ENCODE data around the gene GLIS1. TPM values are rescaled to one million over a fixed set of nuclear protein-coding genes. Genes with fewer than 3 reads are reported as not detected.

Gene GLIS1
- total and polyA plus RNA-seq, 2 donors, result 0.05 to 0.59 TPM

DNA sequence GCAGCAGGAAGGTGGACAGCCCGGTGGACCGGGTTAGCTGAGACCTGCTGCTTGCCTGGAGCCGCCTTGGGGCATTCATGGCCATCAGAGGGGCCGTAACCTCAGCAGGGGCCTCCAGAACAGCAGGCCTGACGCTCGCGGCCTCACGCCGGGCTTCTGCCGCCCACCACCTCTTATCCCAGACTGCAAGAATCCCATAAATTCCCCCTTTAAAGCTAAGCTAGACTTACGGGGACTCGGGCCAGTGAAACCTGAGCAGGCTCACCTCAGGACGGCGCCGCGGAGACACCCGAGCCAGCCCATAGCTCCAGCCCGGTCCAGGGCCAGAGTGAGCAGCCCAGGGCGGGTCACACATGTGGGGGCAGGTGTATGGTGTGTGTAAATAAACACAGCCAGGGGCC, 132.3 kb downstream of the GLIS1 start:
- no peaks in the 10 kb centered on the region for H3K27me3 ChIP-seq (ENCODE audit: control insufficient read depth in 2 of 2, insufficient read depth in 1 of 2, low read length in 1 of 2)
- H3K4me1 ChIP-seq (ENCODE audit: control insufficient read depth in 2 of 2, insufficient read depth in 2 of 2, low read length in 2 of 2), result peaks cover under 1 to 8% of the 10 kb centered on the region in 2 donors
- H3K27ac ChIP-seq (ENCODE audit: low read depth in 1 of 2, low read length in 1 of 2), result no peak overlapping the region
- DNase-seq (ENCODE audit: low read depth in 6 of 9, low spot score in 9 of 9), result no peak
- H3K36me3 ChIP-seq (ENCODE audit: control insufficient read depth in 2 of 2, insufficient read depth in 2 of 2, low read length in 1 of 2), result no peaks in the 10 kb centered on the region
- no peak overlapping the region for H3K4me3 ChIP-seq (ENCODE audit: low read length in 2 of 2)
- WGBS, result 93% methylated on average over 19 of the region's 19 CpGs
- peaks cover 0 to 5% of the 10 kb centered on the region in 2 donors for H3K9me3 ChIP-seq (ENCODE audit: control insufficient read depth in 2 of 2, insufficient read depth in 1 of 2, low read length in 1 of 2)

DNA sequence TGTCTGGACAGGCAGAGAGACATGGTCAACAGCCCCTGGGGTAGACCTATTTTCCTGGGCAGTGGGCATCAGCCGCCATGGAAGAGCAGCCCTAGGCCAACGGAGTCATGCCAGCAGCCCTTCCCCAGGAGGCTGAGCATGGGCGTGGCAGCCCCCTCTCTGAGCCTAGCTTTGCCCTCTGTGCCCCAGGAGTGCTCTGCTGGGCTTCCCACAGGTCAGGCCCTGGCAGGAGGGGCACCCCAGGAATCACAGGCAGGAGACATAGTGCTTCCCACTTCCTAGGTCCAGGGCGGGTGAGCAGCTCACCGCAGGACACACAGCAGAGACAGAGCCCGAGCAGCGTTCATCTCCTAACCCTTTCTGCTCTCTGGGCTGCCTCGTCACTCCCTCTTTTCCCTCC, 132.8 kb downstream of the GLIS1 start:
- 98% methylated on average over 8 of the region's 8 CpGs for WGBS
- H3K9me3 ChIP-seq (ENCODE audit: control insufficient read depth in 2 of 2, insufficient read depth in 1 of 2, low read length in 1 of 2), result peaks cover 0 to 4% of the 10 kb centered on the region in 2 donors
- DNase-seq (ENCODE audit: low read depth in 6 of 9, low spot score in 9 of 9), result no peak

DNA sequence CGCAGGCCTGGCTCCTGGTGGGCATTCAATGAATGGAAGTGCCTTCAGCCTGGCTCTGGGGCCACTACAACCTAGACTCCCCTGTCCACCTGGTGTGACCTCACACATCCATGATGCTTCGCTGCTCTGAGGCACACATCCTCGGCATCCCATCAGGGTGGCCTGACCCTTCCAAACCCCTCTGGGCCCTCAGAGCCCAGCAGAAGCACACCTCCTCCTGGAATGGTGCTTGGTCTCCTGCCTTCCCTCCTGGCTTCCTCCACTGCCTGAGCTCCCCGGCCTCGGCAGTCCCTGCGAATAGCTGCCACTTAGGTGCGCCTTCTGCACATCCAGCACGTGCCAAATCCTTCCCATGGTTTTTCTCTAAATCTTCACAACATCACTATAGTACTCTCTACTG, 133.8 kb downstream of the GLIS1 start:
- no peak for DNase-seq (ENCODE audit: low read depth in 6 of 9, low spot score in 9 of 9)

More for the DNA sequence above, 132.8 kb downstream of the GLIS1 start:
- H3K27me3 ChIP-seq (ENCODE audit: control insufficient read depth in 2 of 2, insufficient read depth in 1 of 2, low read length in 1 of 2), result no peaks in the 10 kb centered on the region
- H3K4me3 ChIP-seq (ENCODE audit: low read length in 2 of 2), result no peak overlapping the region
- no peak overlapping the region for H3K27ac ChIP-seq (ENCODE audit: low read depth in 1 of 2, low read length in 1 of 2)
- peaks cover 5 to 13% of the 10 kb centered on the region in 2 donors for H3K4me1 ChIP-seq (ENCODE audit: control insufficient read depth in 2 of 2, insufficient read depth in 2 of 2, low read length in 2 of 2)
- H3K36me3 ChIP-seq (ENCODE audit: control insufficient read depth in 2 of 2, insufficient read depth in 2 of 2, low read length in 1 of 2), result no peaks in the 10 kb centered on the region

DNA sequence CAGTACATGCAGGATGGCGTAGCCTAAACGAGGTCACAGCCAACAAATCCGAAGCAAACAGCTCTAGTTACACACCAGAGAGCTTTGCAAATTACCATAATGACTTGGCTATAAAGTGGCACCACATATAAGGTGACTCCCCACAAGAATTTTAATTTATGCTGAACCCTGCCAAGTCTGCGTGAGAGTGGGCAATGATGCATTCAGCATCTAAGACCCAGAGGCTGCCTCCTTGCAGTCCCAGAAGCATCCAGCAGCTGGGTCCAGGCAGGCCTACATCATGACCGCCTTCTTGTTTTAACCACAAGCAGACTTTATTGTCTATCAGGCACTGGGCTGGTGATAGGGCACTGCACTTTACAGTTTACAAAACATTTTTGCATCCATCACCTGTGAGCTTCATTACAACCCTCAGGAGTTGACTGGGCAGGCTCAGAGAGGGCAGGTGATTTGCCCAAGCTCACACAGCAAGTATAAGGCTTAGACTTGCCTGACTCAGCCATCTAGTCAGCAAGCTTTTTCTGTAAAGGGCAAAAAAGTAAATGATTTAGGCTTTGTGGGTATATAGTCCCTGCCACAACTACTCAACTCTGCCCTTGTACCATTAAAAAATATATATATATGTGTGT, 134.6 kb downstream of the GLIS1 start:
- H3K27ac ChIP-seq (ENCODE audit: low read depth in 1 of 2, low read length in 1 of 2), result no peak overlapping the region
- H3K36me3 ChIP-seq (ENCODE audit: control insufficient read depth in 2 of 2, insufficient read depth in 2 of 2, low read length in 1 of 2), result no peaks in the 10 kb centered on the region
- no peaks in the 10 kb centered on the region for H3K9me3 ChIP-seq (ENCODE audit: control insufficient read depth in 2 of 2, insufficient read depth in 1 of 2, low read length in 1 of 2)
- 85% methylated on average over 5 of the region's 5 CpGs for WGBS
- H3K27me3 ChIP-seq (ENCODE audit: control insufficient read depth in 2 of 2, insufficient read depth in 1 of 2, low read length in 1 of 2), result no peaks in the 10 kb centered on the region
- H3K4me3 ChIP-seq (ENCODE audit: low read length in 2 of 2), result no peak overlapping the region
- H3K4me1 ChIP-seq (ENCODE audit: control insufficient read depth in 2 of 2, insufficient read depth in 2 of 2, low read length in 2 of 2), result peaks cover 23 to 31% of the 10 kb centered on the region in 2 donors
- DNase-seq (ENCODE audit: low read depth in 6 of 9, low spot score in 9 of 9), result no peak

More for the DNA sequence above, 133.8 kb downstream of the GLIS1 start:
- Histone ChIP-seq H3K4me3 (ENCODE audit: low read length in 2 of 2) (no peak overlapping the region), H3K9me3 (ENCODE audit: control insufficient read depth in 2 of 2, insufficient read depth in 1 of 2, low read length in 1 of 2) (no peaks in the 10 kb centered on the region), H3K27ac (ENCODE audit: low read depth in 1 of 2, low read length in 1 of 2) (no peak overlapping the region), H3K27me3 (ENCODE audit: control insufficient read depth in 2 of 2, insufficient read depth in 1 of 2, low read length in 1 of 2) (no peaks in the 10 kb centered on the region), H3K4me1 (ENCODE audit: control insufficient read depth in 2 of 2, insufficient read depth in 2 of 2, low read length in 2 of 2) (peaks cover 16 to 23% of the 10 kb centered on the region in 2 donors), H3K36me3 (ENCODE audit: control insufficient read depth in 2 of 2, insufficient read depth in 2 of 2, low read length in 1 of 2) (no peaks in the 10 kb centered on the region)
- 99% methylated on average over 8 of the region's 8 CpGs for WGBS

DNA sequence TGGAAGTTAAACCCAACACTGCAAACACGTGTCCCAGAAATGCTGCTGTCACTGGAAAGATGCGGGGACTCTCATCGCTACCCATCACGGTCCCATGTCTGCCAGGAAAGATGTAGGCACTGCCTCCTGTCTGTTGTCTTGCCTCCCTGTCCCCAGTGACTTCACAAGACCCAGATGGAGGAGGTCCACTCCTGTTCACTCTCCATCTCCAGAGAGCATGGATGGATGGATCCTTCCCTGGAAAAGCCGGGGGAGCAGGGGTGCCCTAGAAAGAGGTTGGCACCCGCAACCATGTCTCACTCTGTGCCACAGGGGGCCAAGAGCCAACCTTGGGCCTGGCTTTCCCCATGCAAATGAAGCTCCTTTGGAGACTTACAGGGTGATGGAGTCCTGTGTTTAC, 135.5 kb downstream of the GLIS1 start:
- H3K27me3 ChIP-seq (ENCODE audit: control insufficient read depth in 2 of 2, insufficient read depth in 1 of 2, low read length in 1 of 2), result no peaks in the 10 kb centered on the region
- no peak overlapping the region for H3K27ac ChIP-seq (ENCODE audit: low read depth in 1 of 2, low read length in 1 of 2)
- no peaks in the 10 kb centered on the region for H3K36me3 ChIP-seq (ENCODE audit: control insufficient read depth in 2 of 2, insufficient read depth in 2 of 2, low read length in 1 of 2)
- no peaks in the 10 kb centered on the region for H3K9me3 ChIP-seq (ENCODE audit: control insufficient read depth in 2 of 2, insufficient read depth in 1 of 2, low read length in 1 of 2)
- no peak for DNase-seq (ENCODE audit: low read depth in 6 of 9, low spot score in 9 of 9)
- 95% methylated on average over 6 of the region's 6 CpGs for WGBS
- no peak overlapping the region for H3K4me3 ChIP-seq (ENCODE audit: low read length in 2 of 2)
- peaks cover 28 to 39% of the 10 kb centered on the region in 2 donors for H3K4me1 ChIP-seq (ENCODE audit: control insufficient read depth in 2 of 2, insufficient read depth in 2 of 2, low read length in 2 of 2)

DNA sequence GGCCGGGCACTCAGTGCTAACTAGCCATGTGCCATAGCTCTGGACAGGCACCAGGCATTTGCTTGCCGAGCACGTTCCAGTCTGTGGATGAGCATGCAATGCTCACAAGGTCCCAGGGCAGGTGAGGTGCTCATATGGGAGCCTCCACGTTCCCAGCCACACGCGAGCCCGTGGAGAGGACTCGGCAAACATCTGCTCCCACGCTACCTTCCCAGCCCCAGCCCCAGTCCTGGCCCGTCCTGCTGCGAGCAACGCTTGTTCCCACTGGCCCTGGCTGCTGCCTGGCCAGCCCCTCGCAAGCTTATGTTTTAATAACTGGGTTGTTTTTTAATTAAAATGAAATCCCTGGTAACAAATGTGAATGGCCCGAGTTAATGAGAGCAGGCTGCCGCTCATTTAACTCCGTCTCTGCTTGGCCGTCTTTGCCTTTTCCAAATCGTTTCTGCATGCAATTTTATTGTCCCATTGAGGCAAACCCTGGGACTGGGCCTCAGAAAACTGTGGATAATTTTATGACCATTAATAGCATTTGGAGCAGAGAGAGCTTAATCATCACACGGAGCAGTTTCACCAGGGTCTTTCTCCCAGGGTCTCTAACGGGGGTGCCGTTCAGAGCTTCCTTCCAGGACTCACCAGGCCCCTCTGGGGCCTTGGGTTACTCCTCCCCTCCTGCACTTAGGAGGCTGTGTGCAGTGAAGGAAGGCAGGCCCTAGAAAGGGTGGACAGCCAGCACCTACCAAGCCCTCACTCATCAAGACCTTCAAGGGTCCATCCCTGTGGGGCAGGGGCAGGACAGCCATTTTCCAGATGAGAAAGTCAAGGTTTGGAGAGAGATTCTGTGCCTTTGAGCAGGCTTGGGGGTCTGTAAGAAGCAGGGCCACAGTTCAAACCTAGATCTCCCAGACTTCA, 136.8 kb downstream of the GLIS1 start:
- Histone ChIP-seq H3K36me3 (ENCODE audit: control insufficient read depth in 2 of 2, insufficient read depth in 2 of 2, low read length in 1 of 2) (no peaks in the 10 kb centered on the region), H3K4me3 (ENCODE audit: low read length in 2 of 2) (no peak overlapping the region), H3K4me1 (ENCODE audit: control insufficient read depth in 2 of 2, insufficient read depth in 2 of 2, low read length in 2 of 2) (peaks cover 28 to 39% of the 10 kb centered on the region in 2 donors), H3K27me3 (ENCODE audit: control insufficient read depth in 2 of 2, insufficient read depth in 1 of 2, low read length in 1 of 2) (no peaks in the 10 kb centered on the region), H3K9me3 (ENCODE audit: control insufficient read depth in 2 of 2, insufficient read depth in 1 of 2, low read length in 1 of 2) (no peaks in the 10 kb centered on the region), H3K27ac (ENCODE audit: low read depth in 1 of 2, low read length in 1 of 2) (no peak overlapping the region)
- no peak for DNase-seq (ENCODE audit: low read depth in 6 of 9, low spot score in 9 of 9)
- WGBS, result 94% methylated on average over 21 of the region's 21 CpGs

- H3K27me3 ChIP-seq (ENCODE audit: control insufficient read depth in 2 of 2, insufficient read depth in 1 of 2, low read length in 1 of 2), result no peaks in the 10 kb centered on the region
- WGBS, result 90% methylated on average over 11 of the region's 11 CpGs
- no peak overlapping the region for H3K4me3 ChIP-seq (ENCODE audit: low read length in 2 of 2)
- H3K4me1 ChIP-seq (ENCODE audit: control insufficient read depth in 2 of 2, insufficient read depth in 2 of 2, low read length in 2 of 2), result peaks cover 28 to 40% of the 10 kb centered on the region in 2 donors
- peak overlapping the region; percentile 78 to 90 for H3K27ac ChIP-seq (ENCODE audit: low read depth in 1 of 2, low read length in 1 of 2)
- H3K9me3 ChIP-seq (ENCODE audit: control insufficient read depth in 2 of 2, insufficient read depth in 1 of 2, low read length in 1 of 2), result no peaks in the 10 kb centered on the region
- H3K36me3 ChIP-seq (ENCODE audit: control insufficient read depth in 2 of 2, insufficient read depth in 2 of 2, low read length in 1 of 2), result no peaks in the 10 kb centered on the region
- DNase-seq (ENCODE audit: low read depth in 6 of 9, low spot score in 9 of 9), result no peak
Measured at GRCh38 chr1:53601031-53601745, 137.8 kb downstream of the GLIS1 start.

DNA sequence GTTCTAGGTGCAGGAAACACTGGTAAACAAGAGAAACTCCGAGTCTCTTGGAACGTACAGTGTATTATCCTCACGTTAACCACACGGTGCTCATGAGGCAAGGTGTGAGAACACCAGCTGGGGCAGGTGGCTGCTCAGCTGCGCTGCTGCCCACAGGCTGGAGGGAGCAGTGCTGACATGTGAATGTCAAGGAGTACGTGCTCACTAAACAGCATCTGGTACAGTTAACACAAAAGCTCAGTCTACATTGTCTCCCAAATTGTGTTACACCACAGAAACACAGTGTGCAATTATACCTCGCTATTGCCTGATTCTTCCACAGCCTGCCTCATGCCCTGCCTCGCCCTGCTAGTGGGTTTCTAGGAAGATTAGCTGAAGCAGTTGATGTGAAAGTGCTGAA, 138.4 kb downstream of the GLIS1 start:
- Histone ChIP-seq H3K9me3 (ENCODE audit: control insufficient read depth in 2 of 2, insufficient read depth in 1 of 2, low read length in 1 of 2) (no peaks in the 10 kb centered on the region), H3K27ac (ENCODE audit: low read depth in 1 of 2, low read length in 1 of 2) (peak overlapping the region; percentile 78 to 90), H3K4me3 (ENCODE audit: low read length in 2 of 2) (no peak overlapping the region), H3K27me3 (ENCODE audit: control insufficient read depth in 2 of 2, insufficient read depth in 1 of 2, low read length in 1 of 2) (no peaks in the 10 kb centered on the region), H3K4me1 (ENCODE audit: control insufficient read depth in 2 of 2, insufficient read depth in 2 of 2, low read length in 2 of 2) (peaks cover 28 to 46% of the 10 kb centered on the region in 2 donors), H3K36me3 (ENCODE audit: control insufficient read depth in 2 of 2, insufficient read depth in 2 of 2, low read length in 1 of 2) (no peaks in the 10 kb centered on the region)
- WGBS, result 21% methylated on average over 8 of the region's 8 CpGs
- DNase-seq (ENCODE audit: low read depth in 6 of 9, low spot score in 9 of 9), result peak; percentile 67 to 90 (median 72)

DNA sequence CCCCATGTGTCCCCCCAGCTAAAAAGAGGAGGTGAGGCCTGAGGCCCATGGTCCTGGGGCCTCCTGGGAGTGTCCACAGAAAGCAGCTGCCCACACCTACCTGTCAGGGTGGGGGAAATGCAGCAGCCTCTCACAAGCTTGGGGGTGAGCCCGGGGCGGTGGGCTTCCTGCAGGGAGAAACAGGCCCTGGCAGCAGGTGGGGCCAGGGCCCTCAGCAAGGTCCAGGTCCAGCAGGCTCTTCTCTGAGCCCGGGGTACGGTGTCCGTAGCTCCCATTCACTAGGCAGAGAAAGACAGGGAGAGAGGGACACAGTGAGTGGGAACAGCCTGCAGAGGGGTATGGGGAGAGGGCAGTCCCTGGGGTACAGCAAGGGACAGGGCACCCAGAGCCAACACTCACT, 139.0 kb downstream of the GLIS1 start:
- Histone ChIP-seq H3K4me3 (ENCODE audit: low read length in 2 of 2) (no peak overlapping the region), H3K27me3 (ENCODE audit: control insufficient read depth in 2 of 2, insufficient read depth in 1 of 2, low read length in 1 of 2) (no peaks in the 10 kb centered on the region), H3K36me3 (ENCODE audit: control insufficient read depth in 2 of 2, insufficient read depth in 2 of 2, low read length in 1 of 2) (no peaks in the 10 kb centered on the region), H3K27ac (ENCODE audit: low read depth in 1 of 2, low read length in 1 of 2) (peak overlapping the region; percentile 19 to 90), H3K4me1 (ENCODE audit: control insufficient read depth in 2 of 2, insufficient read depth in 2 of 2, low read length in 2 of 2) (peaks cover 28 to 46% of the 10 kb centered on the region in 2 donors), H3K9me3 (ENCODE audit: control insufficient read depth in 2 of 2, insufficient read depth in 1 of 2, low read length in 1 of 2) (no peaks in the 10 kb centered on the region)
- no peak for DNase-seq (ENCODE audit: low read depth in 6 of 9, low spot score in 9 of 9)
- WGBS, result 81% methylated on average over 5 of the region's 5 CpGs
